GM18498 (cell line): Measurements from ENCODE around the gene KCNN3.
"Not testable (repeated sequence)": the region's sequence is repeated elsewhere in the genome, so short reads cannot be mapped to it uniquely, and the experiment has no call there.

Source experiments
- ATAC-seq: cut with Tn5 transposase; IDR thresholded peaks from one replicate; pipeline ENCODE4 v1.9.1; 2021; ENCODE audit warnings: mild to moderate bottlenecking, moderate library complexity; ENCODE audit not compliant: unreplicated experiment

The KCNN3 gene

DNA sequence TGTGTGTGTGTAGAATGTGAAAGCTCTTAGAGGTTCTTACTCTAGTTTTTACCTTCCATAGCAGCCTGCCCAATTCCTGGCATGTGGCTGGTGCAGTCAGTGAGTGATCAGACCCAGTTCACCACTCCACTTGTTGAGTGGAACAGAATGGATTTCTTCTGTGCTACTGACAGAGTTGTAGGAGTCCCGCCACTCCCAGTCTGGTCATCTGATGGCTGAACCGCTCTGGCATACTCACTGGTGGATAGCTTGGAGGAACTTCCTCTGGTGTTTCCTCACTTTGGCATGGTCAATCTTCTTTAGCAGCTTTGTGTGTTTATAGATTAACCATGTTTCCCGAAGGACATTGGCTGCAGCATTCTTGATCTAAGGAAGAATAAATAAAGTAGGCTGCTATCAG lies 155.4 kb downstream of the KCNN3 start:
- ATAC-seq: no peak

GRCh38 chr1:154714052-154714623 lies 155.9 kb downstream of the KCNN3 start:
- no peak for ATAC-seq

DNA sequence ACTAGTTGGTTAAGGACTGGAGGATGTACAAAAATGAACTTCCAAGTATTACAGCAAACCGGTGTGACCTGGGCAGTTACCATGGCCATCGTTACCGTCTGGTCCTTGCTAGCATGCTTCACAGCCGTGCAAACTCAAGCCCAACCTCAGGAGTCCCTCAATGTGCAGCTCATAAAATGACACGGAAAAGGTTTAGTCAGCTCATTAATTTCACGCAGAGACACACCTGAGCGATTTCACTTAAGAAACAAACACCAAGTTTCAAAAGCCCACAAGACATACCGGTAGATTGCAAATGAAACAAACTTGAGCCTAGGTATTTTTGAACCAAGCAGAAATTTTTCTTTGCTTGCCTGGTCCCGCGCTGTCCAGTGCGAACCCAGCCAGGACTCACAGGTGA lies 157.1 kb downstream of the KCNN3 start:
- ATAC-seq: no peak

GRCh38 chr1:154712166-154712810 lies 157.8 kb downstream of the KCNN3 start:
- no peak for ATAC-seq

DNA sequence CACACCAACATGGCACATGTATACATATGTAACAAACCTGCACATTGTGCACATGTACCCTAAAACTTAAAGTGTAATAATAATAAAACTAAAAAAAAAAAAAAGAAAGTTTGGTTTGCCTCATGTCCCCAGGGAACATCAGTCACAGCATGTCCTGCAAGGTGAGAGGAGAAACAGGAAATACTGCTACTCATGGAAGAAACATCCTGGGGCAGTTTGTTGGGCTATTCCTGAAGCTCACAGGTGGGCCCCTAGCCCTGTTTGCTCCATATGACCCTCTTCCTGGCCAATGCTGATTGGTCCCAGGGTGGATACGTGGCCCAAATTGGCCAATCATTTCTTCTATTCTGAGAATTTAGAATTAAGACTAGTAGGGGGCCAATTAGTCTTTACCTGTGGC lies 158.7 kb downstream of the KCNN3 start:
- ATAC-seq: no peak

- no peak for ATAC-seq
Measured at GRCh38 chr1:154710106-154710505, 160.0 kb downstream of the KCNN3 start.

DNA sequence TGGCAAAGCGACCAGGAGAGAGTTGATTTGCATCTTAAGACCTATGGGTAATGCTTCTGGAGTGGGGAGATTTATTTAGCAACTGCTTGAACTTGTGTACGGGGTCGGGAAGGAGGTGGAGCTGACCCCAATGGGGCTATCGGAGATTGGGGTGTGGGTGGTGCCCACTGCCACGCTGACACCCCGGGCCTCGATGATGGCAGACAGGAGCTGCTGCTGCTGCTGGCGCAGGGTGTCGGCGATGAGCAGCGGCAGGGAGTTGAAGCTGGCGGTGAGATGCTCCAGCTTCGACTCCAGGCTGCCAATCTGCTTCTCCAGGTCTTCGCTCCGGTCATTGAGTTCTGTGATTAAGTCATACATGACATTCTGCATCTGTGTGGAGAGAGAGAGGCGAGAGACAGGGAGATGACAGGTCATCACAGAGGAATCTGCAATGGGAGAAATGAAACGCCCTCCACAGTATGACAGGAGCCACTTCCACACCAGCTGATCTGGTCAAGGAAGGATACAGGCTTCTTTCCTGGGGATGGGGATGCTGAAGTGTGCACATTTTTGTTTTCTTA lies 162.1 kb downstream of the KCNN3 start:
- no peak for ATAC-seq

DNA sequence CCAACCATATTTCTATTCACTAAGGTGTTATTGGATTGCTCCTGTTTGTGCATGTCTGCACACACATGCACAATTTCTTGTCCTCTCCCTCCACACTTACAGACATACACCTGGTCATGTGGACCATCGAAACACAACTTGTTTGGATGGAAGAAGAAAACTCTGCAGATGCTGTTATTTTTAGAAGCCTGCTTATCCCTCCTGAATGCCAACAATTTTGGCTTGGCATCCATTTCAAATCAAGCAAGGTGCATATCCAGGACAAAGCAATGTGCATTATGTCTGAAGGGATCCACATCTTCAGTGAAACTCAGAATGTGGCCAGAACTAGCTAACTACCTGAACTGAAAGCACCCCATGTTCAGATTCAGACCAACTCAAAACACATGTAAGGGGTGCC lies 163.2 kb downstream of the KCNN3 start:
- no peak for ATAC-seq

DNA sequence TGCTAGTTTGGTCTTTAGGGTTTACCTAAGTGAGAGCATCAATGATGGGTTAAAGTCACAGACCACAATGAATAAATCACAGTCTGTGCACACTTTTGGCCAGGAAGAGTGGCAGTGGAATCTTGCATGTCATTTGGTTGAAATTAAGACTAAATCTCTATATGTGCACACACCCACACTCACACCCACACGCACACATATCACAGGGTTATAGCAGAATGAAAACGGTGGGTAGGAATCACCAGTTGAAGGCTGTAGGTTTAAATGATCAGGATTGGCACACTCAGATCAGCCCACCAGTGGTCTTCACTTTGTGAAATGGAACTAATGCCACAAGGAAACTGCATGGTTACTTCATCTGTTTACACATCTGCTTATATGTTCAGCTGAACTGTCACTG lies 164.5 kb downstream of the KCNN3 start:
- ATAC-seq: no peak

DNA sequence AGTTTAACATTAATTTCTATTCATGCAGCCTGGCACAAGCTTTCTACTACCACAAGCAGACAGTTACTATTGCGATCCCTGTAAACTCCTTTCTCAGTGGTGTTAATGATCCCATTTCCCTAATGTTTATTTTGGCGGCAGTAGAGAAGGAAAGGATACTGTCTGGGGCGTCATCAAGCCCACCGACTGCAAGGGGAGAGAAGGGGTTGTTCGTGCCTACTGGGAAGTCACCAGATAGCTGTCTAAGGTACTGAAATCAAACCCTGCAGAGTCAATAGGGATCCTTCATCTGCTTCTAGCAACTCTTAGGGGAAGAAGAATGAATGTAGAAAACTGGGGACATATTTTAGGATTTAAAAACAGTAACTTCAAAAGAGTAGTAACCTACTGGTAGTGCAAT lies 166.9 kb downstream of the KCNN3 start:
- ATAC-seq: no peak

DNA sequence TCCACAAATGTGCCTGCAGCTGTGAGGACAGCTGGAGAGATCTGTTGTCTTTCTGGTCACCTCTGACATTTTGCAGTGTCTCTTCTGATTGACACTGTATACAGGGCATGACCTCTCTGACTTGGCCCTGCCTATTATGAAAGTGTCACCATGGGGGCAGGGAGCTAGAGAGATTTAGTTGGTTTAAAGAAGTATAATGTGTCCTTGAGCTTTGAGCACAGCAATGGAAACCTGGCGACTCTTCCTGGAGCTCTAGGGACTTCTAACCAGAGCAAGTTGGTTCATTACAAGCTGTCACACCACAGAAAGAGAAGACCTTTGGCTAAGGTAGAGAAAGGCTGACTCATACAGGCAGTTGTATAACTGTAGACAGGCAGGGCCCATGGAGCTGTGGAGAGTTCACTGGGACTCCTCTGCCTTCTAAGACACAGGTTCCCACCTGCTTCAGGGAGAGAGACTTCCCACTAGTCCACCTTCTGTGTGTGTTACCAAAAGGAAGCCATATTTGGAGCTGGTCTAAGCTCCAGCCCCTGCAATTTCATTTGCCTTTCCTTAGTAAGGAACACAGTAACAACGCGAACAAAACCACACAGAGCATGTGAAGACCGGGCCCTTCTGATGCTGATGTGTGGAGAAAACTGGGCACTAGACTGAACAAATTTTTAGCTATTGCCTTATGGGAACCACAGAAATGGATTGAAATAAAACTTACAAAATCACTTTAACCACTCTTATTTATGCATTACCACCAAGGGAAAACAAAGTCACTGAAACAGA lies 171.6 kb downstream of the KCNN3 start:
- ATAC-seq: no peak

DNA sequence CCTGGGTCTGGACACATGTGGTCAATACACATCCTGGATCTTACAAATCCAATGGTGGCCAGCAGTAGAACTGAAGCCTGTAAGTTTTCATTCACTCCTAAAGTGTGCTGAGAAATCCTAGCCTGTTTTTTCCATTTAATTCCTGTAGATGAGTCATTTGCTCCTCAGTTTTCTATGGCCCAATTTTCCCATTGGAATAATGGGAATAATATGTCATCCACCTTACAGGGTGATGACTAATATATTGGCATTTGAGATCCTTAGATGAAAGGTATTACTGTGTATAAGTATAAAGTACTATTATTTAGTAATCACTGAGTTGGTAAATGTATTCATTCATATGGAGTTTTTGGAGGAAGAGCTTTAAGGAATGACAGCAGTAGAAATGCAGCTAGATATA lies 172.4 kb downstream of the KCNN3 start:
- no peak for ATAC-seq

GRCh38 chr1:154696456-154696855 lies 173.6 kb downstream of the KCNN3 start:
- no peak for ATAC-seq

DNA sequence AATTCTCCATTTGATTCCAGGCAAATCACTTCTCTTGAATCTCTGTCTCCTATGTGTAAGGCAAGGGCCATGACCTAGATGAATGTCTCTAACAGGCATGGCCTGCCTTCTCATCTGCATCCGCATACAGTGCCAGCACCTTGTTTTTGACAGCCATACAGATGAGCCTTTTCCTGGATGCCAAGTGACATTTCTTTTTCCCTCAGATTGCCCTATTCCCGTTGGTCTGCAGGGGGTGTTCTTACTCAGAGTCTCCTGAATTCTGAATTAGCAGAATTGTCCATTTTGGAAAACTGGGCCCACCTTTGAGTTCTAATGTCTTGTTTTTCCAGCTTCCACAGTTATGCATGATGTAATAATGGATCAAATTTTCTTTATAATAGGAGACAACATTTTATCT lies 174.1 kb downstream of the KCNN3 start:
- ATAC-seq: no peak

GRCh38 chr1:154694995-154695394 lies 175.1 kb downstream of the KCNN3 start:
- no peak for ATAC-seq

GRCh38 chr1:154689083-154689482 lies 181.0 kb downstream of the KCNN3 start:
- ATAC-seq: no peak

DNA sequence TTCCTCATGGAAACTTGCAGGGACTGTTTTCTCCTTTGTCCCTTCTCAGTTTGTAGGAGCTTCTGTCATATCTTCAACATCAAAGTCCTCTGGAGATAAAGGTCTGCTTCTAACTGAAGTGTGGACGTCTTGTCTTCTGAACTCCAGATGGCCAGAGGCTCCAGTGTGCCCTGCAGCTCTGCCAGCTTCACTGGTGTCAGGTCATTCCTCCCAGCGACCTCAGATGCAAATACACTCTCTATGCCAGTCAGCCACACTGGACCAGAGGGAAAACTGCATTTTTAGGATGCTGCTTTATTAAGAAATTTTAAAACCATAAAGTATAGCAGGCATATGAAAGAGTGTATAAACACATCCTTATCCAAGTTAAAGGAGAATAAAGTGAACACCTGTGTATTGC lies 183.6 kb downstream of the KCNN3 start:
- ATAC-seq: no peak

- no peak for ATAC-seq
Measured at GRCh38 chr1:154683820-154684219, 186.3 kb downstream of the KCNN3 start.

GRCh38 chr1:154682254-154682653 lies 187.8 kb downstream of the KCNN3 start:
- no peak for ATAC-seq

GRCh38 chr1:154677844-154678243 lies 192.2 kb downstream of the KCNN3 start:
- ATAC-seq: not testable (repeated sequence)

DNA sequence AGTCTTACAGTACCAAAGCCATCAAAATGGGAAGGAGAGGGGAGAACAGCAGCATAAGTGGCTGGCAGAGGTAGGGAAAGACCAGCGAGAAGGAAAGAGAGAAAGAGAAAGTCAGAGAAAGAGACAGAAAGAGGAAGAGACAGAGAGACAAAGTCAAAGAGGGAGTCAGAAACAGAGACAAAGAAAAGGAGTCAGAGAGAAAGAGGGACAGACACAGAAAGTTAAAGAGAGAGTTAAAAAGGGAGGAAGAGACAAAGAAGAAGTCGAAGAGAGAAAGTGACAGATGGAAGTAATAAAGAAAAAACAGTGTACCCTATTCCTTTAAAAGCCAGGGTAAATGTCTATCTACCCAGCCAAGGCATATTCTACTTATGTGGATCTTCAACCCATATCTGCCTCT lies 193.2 kb downstream of the KCNN3 start:
- ATAC-seq: not testable (repeated sequence)

GRCh38 chr1:154674456-154674855 lies 195.6 kb downstream of the KCNN3 start:
- not testable (repeated sequence) for ATAC-seq
